Mucosa of stomach (tissue), 1 donor: Measurements from ENCODE around the gene FMN2.
"Not testable (repeated sequence)": the region's sequence is repeated elsewhere in the genome, so short reads cannot be mapped to it uniquely, and the experiment has no call there.

ENCODE experiments used
- H3K27me3 ChIP-seq: one replicate; pipeline ENCODE4 v1.7.0; 2013; ENCODE audit warnings: mild to moderate bottlenecking, low read length; ENCODE audit not compliant: control insufficient read depth, insufficient read depth
- H3K36me3 ChIP-seq: one replicate; pipeline ENCODE4 v1.7.0; 2013; ENCODE audit warnings: low read length; ENCODE audit not compliant: control insufficient read depth, insufficient read depth
- H3K4me1 ChIP-seq: one replicate; pipeline ENCODE4 v1.7.0; 2013; ENCODE audit warnings: mild to moderate bottlenecking, low read length; ENCODE audit not compliant: control insufficient read depth, insufficient read depth
- H3K4me3 ChIP-seq: one replicate; pipeline ENCODE4 v1.7.0; 2013; ENCODE audit warnings: low read length
- H3K9ac ChIP-seq: one replicate; pipeline ENCODE4 v1.7.0; 2013; ENCODE audit warnings: mild to moderate bottlenecking, low read length, moderate library complexity
- H3K9me3 ChIP-seq: one replicate; pipeline ENCODE4 v1.7.0; 2013; ENCODE audit warnings: mild to moderate bottlenecking, low read length, moderate library complexity; ENCODE audit not compliant: control insufficient read depth
- donor health status: Pancreatic carcinoma.

The FMN2 gene

GRCh38 chr1:240310226-240310925 is 218.7 kb downstream of the FMN2 start:
- H3K4me3 ChIP-seq, result no peak overlapping the region
- H3K9ac ChIP-seq, result no peak overlapping the region
- no peaks in the 10 kb centered on the region for H3K9me3 ChIP-seq
- H3K4me1 ChIP-seq, result peaks cover 5% of the 10 kb centered on the region
- no peaks in the 10 kb centered on the region for H3K36me3 ChIP-seq
- H3K27me3 ChIP-seq, result no peaks in the 10 kb centered on the region

GRCh38 chr1:240312872-240313271 is 221.2 kb downstream of the FMN2 start:
- Histone ChIP-seq H3K4me1 (peaks cover 5% of the 10 kb centered on the region), H3K36me3 (no peaks in the 10 kb centered on the region), H3K4me3 (no peak overlapping the region), H3K9ac (no peak overlapping the region), H3K27me3 (no peaks in the 10 kb centered on the region), H3K9me3 (no peaks in the 10 kb centered on the region)

GRCh38 chr1:240314845-240315801 is 223.4 kb downstream of the FMN2 start:
- Histone ChIP-seq H3K4me3 (no peak overlapping the region), H3K9ac (no peak overlapping the region), H3K27me3 (no peaks in the 10 kb centered on the region), H3K4me1 (no peaks in the 10 kb centered on the region), H3K9me3 (no peaks in the 10 kb centered on the region), H3K36me3 (no peaks in the 10 kb centered on the region)

- H3K27me3 ChIP-seq, result no peaks in the 10 kb centered on the region
These were observed 228.3 kb downstream of the FMN2 start for GRCh38 chr1:240319998-240320397.

GRCh38 chr1:240320659-240321058 is 229.0 kb downstream of the FMN2 start:
- Histone ChIP-seq H3K9me3 (no peaks in the 10 kb centered on the region), H3K4me3 (no peak overlapping the region), H3K27me3 (no peaks in the 10 kb centered on the region), H3K4me1 (no peaks in the 10 kb centered on the region), H3K9ac (no peak overlapping the region), H3K36me3 (no peaks in the 10 kb centered on the region)

More at GRCh38 chr1:240319998-240320397, 228.3 kb downstream of the FMN2 start:
- Histone ChIP-seq H3K4me1 (no peaks in the 10 kb centered on the region), H3K36me3 (no peaks in the 10 kb centered on the region), H3K4me3 (no peak overlapping the region), H3K9me3 (no peaks in the 10 kb centered on the region), H3K9ac (no peak overlapping the region)

- Histone ChIP-seq H3K4me1 (no peaks in the 10 kb centered on the region), H3K36me3 (no peaks in the 10 kb centered on the region), H3K9ac (no peak overlapping the region), H3K9me3 (no peaks in the 10 kb centered on the region), H3K27me3 (no peaks in the 10 kb centered on the region), H3K4me3 (no peak overlapping the region)
These were observed 231.3 kb downstream of the FMN2 start for GRCh38 chr1:240322943-240323342.

GRCh38 chr1:240328382-240328781 is 236.7 kb downstream of the FMN2 start:
- H3K9ac ChIP-seq, H3K36me3 ChIP-seq, H3K4me1 ChIP-seq, H3K4me3 ChIP-seq, H3K9me3 ChIP-seq, H3K27me3 ChIP-seq: not testable (repeated sequence)

- Histone ChIP-seq H3K4me1 (no peaks in the 10 kb centered on the region), H3K27me3 (no peaks in the 10 kb centered on the region), H3K9ac (no peak overlapping the region), H3K9me3 (no peaks in the 10 kb centered on the region), H3K4me3 (no peak overlapping the region), H3K36me3 (no peaks in the 10 kb centered on the region)
These were observed 237.8 kb downstream of the FMN2 start for GRCh38 chr1:240329443-240329842.

GRCh38 chr1:240332672-240333071 is 241.0 kb downstream of the FMN2 start:
- H3K36me3 ChIP-seq, result no peaks in the 10 kb centered on the region
- H3K9me3 ChIP-seq, result no peaks in the 10 kb centered on the region
- no peak overlapping the region for H3K9ac ChIP-seq
- H3K4me3 ChIP-seq, result no peak overlapping the region
- no peaks in the 10 kb centered on the region for H3K4me1 ChIP-seq
- H3K27me3 ChIP-seq, result no peaks in the 10 kb centered on the region

GRCh38 chr1:240337781-240338180 is 246.1 kb downstream of the FMN2 start:
- Histone ChIP-seq H3K9me3 (no peaks in the 10 kb centered on the region), H3K27me3 (no peaks in the 10 kb centered on the region), H3K9ac (no peak overlapping the region), H3K4me1 (peaks cover 7% of the 10 kb centered on the region), H3K4me3 (no peak overlapping the region), H3K36me3 (no peaks in the 10 kb centered on the region)

- Histone ChIP-seq H3K9me3 (no peaks in the 10 kb centered on the region), H3K4me1 (peaks cover 7% of the 10 kb centered on the region), H3K4me3 (no peak overlapping the region), H3K9ac (no peak overlapping the region), H3K36me3 (no peaks in the 10 kb centered on the region), H3K27me3 (no peaks in the 10 kb centered on the region)
These were observed 247.2 kb downstream of the FMN2 start for GRCh38 chr1:240338837-240339236.
